HFF-Myc (cell line): ENCODE measurements around the gene ZNF174.
A peak's percentile ranks its signal among the peaks of the same experiment; 100 is the strongest.

Experiments used
- DNase-seq: peaks from one replicate; pipeline ENCODE4 v3.0.0-alpha.2; 2011; ENCODE audit warnings: low read depth; ENCODE audit errors: extremely low read depth
- H3K4me3 ChIP-seq: replicated peaks from 2 replicates; pipeline ENCODE4 v1.5.1; 2011; ENCODE audit warnings: low read depth, mild to moderate bottlenecking, control low read depth, low read length
- CTCF ChIP-seq: IDR thresholded peaks from 2 replicates; pipeline ENCODE4 v1.5.1; 2012; ENCODE audit warnings: mild to moderate bottlenecking, low read depth, low read length, control low read depth; ENCODE audit errors: missing control alignments

The ZNF174 gene

GRCh38 chr16:3389663-3390338 is 11.2 kb upstream of the ZNF174 start:
- DNase-seq, result no peak
- no peak overlapping the region for H3K4me3 ChIP-seq
- no peak for TF ChIP-seq CTCF

- DNase-seq, result no peak
- TF ChIP-seq CTCF, result no peak
- H3K4me3 ChIP-seq, result peak overlapping the region; percentile 78
Measured at GRCh38 chr16:3400446-3400778, 603 bp upstream of the ZNF174 start.

- H3K4me3 ChIP-seq, result peak overlapping the region; percentile 78
- no peak for TF ChIP-seq CTCF
- no peak for DNase-seq
Measured at GRCh38 chr16:3401719-3402397, 843 bp downstream of the ZNF174 start.

- H3K4me3 ChIP-seq, result no peak overlapping the region
- TF ChIP-seq CTCF, result no peak
- DNase-seq, result no peak
Measured at GRCh38 chr16:3408561-3409197, 7.7 kb downstream of the ZNF174 start.

GRCh38 chr16:3413730-3414379 is 12.8 kb downstream of the ZNF174 start:
- DNase-seq, result no peak
- no peak for TF ChIP-seq CTCF
- H3K4me3 ChIP-seq, result no peak overlapping the region

GRCh38 chr16:3431779-3432219 is 30.8 kb downstream of the ZNF174 start:
- DNase-seq, result no peak
- no peak for TF ChIP-seq CTCF
- H3K4me3 ChIP-seq, result no peak overlapping the region
